Kidney capillary endothelial cell (primary cell): Measurements from ENCODE around the gene GAB2.

Source experiments
- DNase-seq: peaks from one replicate; pipeline ENCODE4 v3.0.0-alpha.2; 2018; ENCODE audit warnings: low spot score

GAB2 gene

GRCh38 chr11:78400116-78400515 lies 17.5 kb downstream of the GAB2 start:
- no peak for DNase-seq

GRCh38 chr11:78399136-78399535 lies 18.5 kb downstream of the GAB2 start:
- DNase-seq = no peak

- no peak for DNase-seq
These were observed 18.9 kb downstream of the GAB2 start for GRCh38 chr11:78398715-78399114.

- DNase-seq = no peak
These were observed 20.2 kb downstream of the GAB2 start for GRCh38 chr11:78397398-78397797.

- no peak for DNase-seq
These were observed 22.0 kb downstream of the GAB2 start for GRCh38 chr11:78395597-78395996.

GRCh38 chr11:78392854-78393253 lies 24.8 kb downstream of the GAB2 start:
- peak; percentile 19 for DNase-seq

GRCh38 chr11:78391424-78391823 lies 26.2 kb downstream of the GAB2 start:
- no peak for DNase-seq

GRCh38 chr11:78390809-78391208 lies 26.8 kb downstream of the GAB2 start:
- no peak for DNase-seq

GRCh38 chr11:78386215-78386941 lies 31.2 kb downstream of the GAB2 start:
- no peak for DNase-seq

- DNase-seq = no peak
These were observed 32.4 kb downstream of the GAB2 start for GRCh38 chr11:78385205-78385604.

- DNase-seq = no peak
These were observed 33.4 kb downstream of the GAB2 start for GRCh38 chr11:78384231-78384630.

- DNase-seq = no peak
These were observed 35.8 kb downstream of the GAB2 start for GRCh38 chr11:78381865-78382264.

- DNase-seq = no peak
These were observed 37.0 kb downstream of the GAB2 start for GRCh38 chr11:78380615-78381051.

- DNase-seq = no peak
These were observed 38.5 kb downstream of the GAB2 start for GRCh38 chr11:78379039-78379670.

GRCh38 chr11:78377625-78378418 lies 39.8 kb downstream of the GAB2 start:
- no peak for DNase-seq

GRCh38 chr11:78376858-78377257 lies 40.8 kb downstream of the GAB2 start:
- DNase-seq = no peak

- DNase-seq = no peak
These were observed 42.7 kb downstream of the GAB2 start for GRCh38 chr11:78374917-78375316.

GRCh38 chr11:78373689-78374088 lies 43.9 kb downstream of the GAB2 start:
- no peak for DNase-seq

GRCh38 chr11:78372114-78372768 lies 45.4 kb downstream of the GAB2 start:
- no peak for DNase-seq

GRCh38 chr11:78371221-78371891 lies 46.3 kb downstream of the GAB2 start:
- DNase-seq = no peak

GRCh38 chr11:78370406-78371172 lies 47.0 kb downstream of the GAB2 start:
- DNase-seq = no peak
